A673 (cell line): ENCODE results near the gene TAF10. TPM values are rescaled to one million over a fixed set of nuclear protein-coding genes. Genes with fewer than 3 reads are reported as not detected.

ENCODE experiments used
- BruUV-seq: library from RNA; stranded (reverse); fragments of 400-500 nt; replicated peaks from 2 replicates; lab custom pipeline; 2021; lab: Mats Ljungman, UMichigan
- CTCF ChIA-PET: fragments of 300-600 bp; sonication (Branson Sonifier 250); formaldehyde crosslinking; loops from one replicate; lab custom pipeline; 2022; ENCODE audit warnings: antibody characterized with exemption; lab: Charles Lee
- POLR2A ChIA-PET: fragments of 300-600 bp; sonication (Branson Sonifier 250); formaldehyde crosslinking; loops from one replicate; lab custom pipeline; 2022; ENCODE audit warnings: antibody characterized with exemption; ENCODE audit not compliant: low non-redundant PET; lab: Charles Lee
- DNase-seq: peaks from one replicate; pipeline ENCODE4 v3.0.0-alpha.2; 2015; ENCODE audit warnings: low spot score
- H3K27ac ChIP-seq: fragments of 200-600 bp; sonication (generic); 2 replicates; pipeline ENCODE4 v1.5.1; 2016; ENCODE audit warnings: mixed run types, low read depth, mild to moderate bottlenecking, mixed read lengths, antibody characterized with exemption, low read length; ENCODE audit not compliant: poor library complexity, severe bottlenecking
- H3K27me3 ChIP-seq: fragments of 200-600 bp; sonication (generic); replicated peaks from 2 replicates; pipeline ENCODE4 v1.6.1; 2017; ENCODE audit warnings: mixed run types, low read depth, mild to moderate bottlenecking, mixed read lengths, antibody characterized with exemption, low read length; ENCODE audit not compliant: insufficient read depth, poor library complexity
- H3K36me3 ChIP-seq: fragments of 200-600 bp; sonication (generic); 2 replicates; pipeline ENCODE4 v1.6.1; 2016; ENCODE audit warnings: mixed run types, mild to moderate bottlenecking, mixed read lengths, antibody characterized with exemption, low read length; ENCODE audit not compliant: insufficient read depth, poor library complexity, severe bottlenecking
- H3K4me1 ChIP-seq: fragments of 200-600 bp; sonication (generic); 2 replicates; pipeline ENCODE4 v1.6.1; 2017; ENCODE audit warnings: mixed run types, mild to moderate bottlenecking, mixed read lengths, antibody characterized with exemption, low read length; ENCODE audit not compliant: insufficient read depth, poor library complexity, severe bottlenecking
- H3K4me3 ChIP-seq: fragments of 200-600 bp; sonication (generic); 2 replicates; pipeline ENCODE4 v1.5.1; 2016; ENCODE audit warnings: low read depth, mixed run types, mild to moderate bottlenecking, mixed read lengths, low read length; ENCODE audit not compliant: poor library complexity, severe bottlenecking
- H3K9me3 ChIP-seq: fragments of 200-600 bp; sonication (generic); 2 replicates; pipeline ENCODE4 v1.6.1; 2016; ENCODE audit warnings: mixed run types, low read depth, mild to moderate bottlenecking, mixed read lengths, antibody characterized with exemption, low read length; ENCODE audit not compliant: poor library complexity, severe bottlenecking
- CTCF ChIP-seq: fragments of 300-800, 200-600 bp; sonication (generic); conservative IDR thresholded peaks from 2 replicates; pipeline ENCODE4 v1.5.1; 2017; ENCODE audit warnings: low read depth, mild to moderate bottlenecking, antibody characterized with exemption, low read length, moderate library complexity, mixed read lengths
- EZH2 ChIP-seq: fragments of 200-600 bp; sonication (generic); IDR thresholded peaks from 2 replicates; pipeline ENCODE4 v1.6.1; 2017; ENCODE audit warnings: borderline replicate concordance, low read depth, mild to moderate bottlenecking, mixed read lengths, antibody characterized with exemption, low read length; ENCODE audit not compliant: poor library complexity, severe bottlenecking
- intact Hi-C: fragments of 100-400 bp; cut with micrococcal nuclease; formaldehyde crosslinking; loops from one replicate; pipeline ENCODE4 v1.10.0; 2022; ENCODE audit not compliant: unreplicated experiment
- total RNA-seq: library from RNA; stranded (reverse); gene quantifications from 2 replicates; pipeline ENCODE4 v1.2.3, GENCODE V29; 2021

Gene TAF10
- total RNA-seq, 1 experiment from 2014 or later, result 112 TPM

GRCh38 chr11:6616596-6617250, 4.7 kb upstream of the TAF10 start:
- CTCF ChIA-PET, result interaction anchor here (0.6 kb wide), 1 partner anchor 67 kb away, joined by 3 read pairs; the partner anchor contains the start of gene MRPL17
- intact Hi-C loops, result loop anchor here (5.0 to 10.0 kb wide), 2 partner anchors 149 to 232 kb away; no protein-coding TSS in a partner anchor
- no peaks in the 10 kb centered on the region for H3K27me3 ChIP-seq
- TF ChIP-seq EZH2, result no peak
- no peak for TF ChIP-seq CTCF
- H3K4me3 ChIP-seq, result no peak overlapping the region
- no peaks in the 10 kb centered on the region for H3K36me3 ChIP-seq
- H3K27ac ChIP-seq, result no peak overlapping the region
- no TSS peak for BruUV-seq
- H3K9me3 ChIP-seq, result no peaks in the 10 kb centered on the region
- peaks cover 10% of the 10 kb centered on the region for H3K4me1 ChIP-seq
- DNase-seq, result no peak
- POLR2A ChIA-PET, result interaction anchor here (0.5 to 0.9 kb wide), 2 partner anchors 272 to 914 kb away, joined by 3 read pairs; no protein-coding TSS in a partner anchor

GRCh38 chr11:6615882-6616585, 4.0 kb upstream of the TAF10 start:
- ChIA-PET POLR2A (no interaction called here), CTCF (interaction anchor here (0.5 kb wide), 1 partner anchor 302 kb away, joined by 3 read pairs; no protein-coding TSS in a partner anchor)
- intact Hi-C loops, result loop anchor here (5.0 to 10.0 kb wide), 2 partner anchors 149 to 231 kb away; no protein-coding TSS in a partner anchor
- Histone ChIP-seq H3K4me3 (no peak overlapping the region), H3K27me3 (no peaks in the 10 kb centered on the region), H3K9me3 (no peaks in the 10 kb centered on the region), H3K27ac (no peak overlapping the region), H3K36me3 (peaks cover under 1% of the 10 kb centered on the region), H3K4me1 (peaks cover 13% of the 10 kb centered on the region)
- no peak for DNase-seq
- no peak for TF ChIP-seq CTCF
- no peak for TF ChIP-seq EZH2
- BruUV-seq, result no TSS peak

- TF ChIP-seq EZH2 (no peak), CTCF (no peak)
- H3K27me3 ChIP-seq, result no peaks in the 10 kb centered on the region
- BruUV-seq, result no TSS peak
- H3K27ac ChIP-seq, result no peak overlapping the region
- no peak overlapping the region for H3K4me3 ChIP-seq
- intact Hi-C loops, result loop anchor here (5.0 to 10.0 kb wide), 2 partner anchors 148 to 230 kb away; no protein-coding TSS in a partner anchor
- peaks cover 14% of the 10 kb centered on the region for H3K4me1 ChIP-seq
- CTCF ChIA-PET, result no interaction called here
- no peaks in the 10 kb centered on the region for H3K9me3 ChIP-seq
- no peak for DNase-seq
- peaks cover 10% of the 10 kb centered on the region for H3K36me3 ChIP-seq
- POLR2A ChIA-PET, result no interaction called here
Observed at GRCh38 chr11:6615046-6615445, 3.0 kb upstream of the TAF10 start.
